ENCODE data around the gene AP4B1.
A peak's percentile ranks its signal among the peaks of the same experiment; 100 is the strongest.

AP4B1 gene

GRCh38 chr1:113929750-113930498 is 25.3 kb upstream of the AP4B1 start:
- DNase-seq = peak; percentile 81

GRCh38 chr1:113928941-113929749 is 24.5 kb upstream of the AP4B1 start, which contains the start of gene HIPK1:
Gene HIPK1 (plus strand): TSS chr1:113929324.
- peak; percentile 98 for DNase-seq

- no peak for DNase-seq
These were observed 23.8 kb upstream of the AP4B1 start for GRCh38 chr1:113928187-113928930.

GRCh38 chr1:113924473-113924872 is 19.9 kb upstream of the AP4B1 start:
- DNase-seq = no peak

DNA sequence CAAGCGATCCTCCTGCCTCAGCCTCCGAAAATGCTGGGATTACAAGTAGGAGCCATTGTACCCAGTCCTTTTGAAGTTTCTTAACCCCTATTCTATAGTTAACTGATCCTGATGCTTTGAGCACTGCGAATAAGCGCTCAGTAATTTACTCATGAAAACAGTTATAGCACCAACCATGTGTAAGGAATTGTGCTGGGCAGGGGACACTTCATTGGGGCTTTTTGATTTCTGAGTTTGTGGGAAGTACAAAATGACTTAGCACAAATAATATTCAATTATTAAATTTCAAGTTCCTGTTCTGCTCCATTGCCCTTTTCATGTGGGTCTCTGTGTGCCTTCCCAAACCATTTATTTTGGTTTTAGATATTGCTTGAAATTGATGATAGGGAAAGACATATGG is 18.4 kb upstream of the AP4B1 start:
- no peak for DNase-seq

- no peak for DNase-seq
These were observed 13.6 kb upstream of the AP4B1 start for GRCh38 chr1:113918243-113918642.

DNA sequence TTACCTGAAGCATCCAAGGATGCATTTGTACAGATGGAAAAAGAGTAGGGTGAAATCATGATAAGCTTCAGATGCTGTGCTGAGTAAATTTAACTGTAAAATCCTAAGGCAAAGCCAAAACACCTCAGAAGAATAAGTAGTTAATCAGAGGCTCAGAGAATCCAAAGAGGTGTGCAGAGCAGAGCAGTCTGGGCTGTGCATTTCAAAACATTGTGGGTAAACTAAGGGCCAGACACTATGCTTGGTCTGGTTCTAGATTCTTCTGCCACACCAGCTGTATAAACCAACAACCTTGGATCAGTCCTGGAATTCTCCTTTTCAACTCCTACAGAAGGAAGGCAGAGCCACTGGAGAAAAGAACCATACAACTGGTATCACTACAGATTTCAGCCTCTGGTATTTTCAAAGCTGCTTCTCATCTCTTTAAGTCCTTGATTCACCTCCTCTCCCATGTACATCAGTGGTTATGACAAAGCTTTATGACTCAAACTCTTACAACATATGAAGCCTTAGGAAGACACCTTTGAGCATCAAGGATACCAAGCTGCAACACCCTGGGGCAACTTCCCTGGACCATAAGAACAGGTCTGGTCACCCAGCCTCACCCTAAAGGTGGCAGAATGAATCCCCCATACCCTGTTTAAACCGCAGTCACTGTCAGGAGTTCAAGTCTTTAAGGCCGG is 12.9 kb upstream of the AP4B1 start:
- DNase-seq = no peak

DNA sequence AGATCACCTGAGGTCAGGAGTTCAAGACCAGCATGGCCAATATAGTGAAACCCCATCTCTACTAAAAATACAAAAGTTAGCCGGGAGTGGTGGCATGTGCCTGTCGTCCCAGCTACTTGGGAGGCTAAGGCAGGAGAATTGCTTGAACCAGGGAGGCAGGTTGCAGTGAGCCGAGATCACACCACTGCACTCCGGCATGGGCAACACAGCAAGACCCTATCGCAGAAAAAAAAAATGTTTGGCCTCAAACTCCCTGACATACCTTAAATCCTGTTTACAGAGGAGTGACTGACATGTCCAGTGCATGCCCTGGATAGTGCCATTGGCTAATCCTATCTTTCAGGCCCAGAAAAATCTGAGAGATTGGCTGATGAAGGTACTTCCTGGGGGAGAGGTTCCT is 12.4 kb upstream of the AP4B1 start:
- no peak for DNase-seq

- no peak for DNase-seq
These were observed 9.5 kb upstream of the AP4B1 start for GRCh38 chr1:113913887-113914664.

DNA sequence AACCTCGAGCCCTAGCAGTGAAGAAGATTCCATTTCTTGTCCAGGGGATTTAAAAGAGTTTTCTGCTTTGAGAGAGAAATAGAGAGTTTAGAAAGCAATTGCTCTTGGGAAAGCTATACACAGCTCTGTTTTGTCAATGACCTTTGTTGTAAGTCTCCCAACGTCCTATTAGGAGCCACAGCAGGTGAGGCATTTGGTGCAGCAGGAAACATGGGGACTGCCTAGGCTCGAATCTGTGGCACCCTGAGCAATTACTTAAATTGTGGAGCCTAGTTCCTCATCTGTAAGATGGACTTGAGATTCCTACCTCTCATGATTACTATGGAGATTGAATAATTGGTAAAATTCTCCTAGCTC is 8.7 kb upstream of the AP4B1 start:
- DNase-seq = no peak

- peak; percentile 19 for DNase-seq
These were observed 8.2 kb upstream of the AP4B1 start for GRCh38 chr1:113912594-113913311.

- DNase-seq = no peak
These were observed 849 bp upstream of the AP4B1 start for GRCh38 chr1:113905435-113905861.

- no peak for DNase-seq
These were observed 316 bp downstream of the AP4B1 start for GRCh38 chr1:113904293-113904673.

DNA sequence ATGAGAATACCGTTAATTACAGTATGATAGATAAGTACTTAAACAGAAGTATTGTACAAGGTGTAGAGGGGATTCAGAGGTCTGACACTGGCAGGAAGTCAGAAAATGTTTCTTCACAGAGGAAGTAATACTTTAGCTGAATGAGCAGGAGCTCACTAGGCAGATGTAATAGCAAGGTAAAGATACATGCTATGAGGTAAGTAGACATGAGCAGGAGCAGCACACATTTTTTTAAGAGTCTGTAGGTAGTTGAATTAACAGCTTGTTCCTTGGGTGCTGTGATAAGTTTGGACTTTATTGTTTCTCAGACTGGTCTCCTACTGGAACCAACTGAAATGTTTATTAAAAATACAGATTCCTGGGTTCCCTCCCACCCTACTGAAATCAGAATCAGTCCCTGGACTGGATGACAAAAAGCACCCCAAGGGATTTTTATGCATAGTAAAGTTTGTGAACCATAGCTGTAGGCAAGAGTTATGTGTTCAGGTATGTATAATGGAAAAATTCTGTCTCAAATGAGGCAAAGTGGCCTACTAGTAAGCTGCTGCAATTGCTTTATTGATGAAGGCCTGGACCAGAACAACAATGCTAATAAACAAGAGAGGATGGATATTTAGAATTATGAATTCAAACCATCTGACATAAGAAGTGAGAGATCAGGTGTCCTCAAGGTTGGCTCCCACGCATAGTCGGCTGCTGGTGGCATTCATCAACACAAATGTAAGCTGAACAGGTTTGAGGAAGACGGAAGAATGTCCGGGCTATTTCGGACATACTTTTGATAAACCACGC is 902 bp downstream of the AP4B1 start:
- DNase-seq = peak; percentile 3

DNA sequence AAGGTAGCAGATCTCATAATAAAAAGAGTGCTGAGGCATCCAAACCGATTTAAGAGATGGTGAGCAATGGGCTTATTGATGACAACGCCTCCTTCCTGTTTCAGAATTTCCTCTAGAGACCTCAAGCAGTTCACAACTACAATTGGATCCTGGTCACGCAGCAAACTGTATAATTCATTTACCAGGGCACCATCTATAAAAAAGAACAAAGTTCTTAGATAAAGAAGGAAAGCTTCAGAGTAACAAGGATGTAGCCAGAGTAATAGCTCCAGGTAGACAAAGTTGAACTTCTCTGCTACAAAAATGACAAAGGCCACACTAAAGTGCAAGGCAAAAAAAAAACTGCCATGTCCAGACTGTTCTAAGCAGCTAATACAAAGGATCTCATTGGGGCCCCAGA is 3.4 kb downstream of the AP4B1 start:
- no peak for DNase-seq

- no peak for DNase-seq
These were observed 5.5 kb downstream of the AP4B1 start for GRCh38 chr1:113899111-113899510.

GRCh38 chr1:113898241-113898814 is 6.3 kb downstream of the AP4B1 start:
- DNase-seq = no peak

- DNase-seq = no peak
These were observed 8.6 kb downstream of the AP4B1 start for GRCh38 chr1:113895961-113896360.

- no peak for DNase-seq
These were observed 9.5 kb downstream of the AP4B1 start for GRCh38 chr1:113895098-113895497.

- DNase-seq = no peak
These were observed 11.3 kb downstream of the AP4B1 start for GRCh38 chr1:113893267-113893666.

All from retina (tissue), 1 donor.